Inferior parietal cortex (tissue), 1 donor: ENCODE measurements around the gene KIF5A.

Experiments used
- DNase-seq: peaks from one replicate; pipeline ENCODE4 v3.0.0-alpha.2; 2016; ENCODE audit errors: extremely low spot score

KIF5A gene

GRCh38 chr12:57520053-57520818, 29.6 kb upstream of the KIF5A start, which contains the start of gene DDIT3:
DDIT3 (minus strand) TSS chr12:57520514; CDS start chr12:57517406, 3,108 bp downstream.
- peak; percentile 98 for DNase-seq

GRCh38 chr12:57521525-57522010, 28.3 kb upstream of the KIF5A start:
- DNase-seq: peak; percentile 52

DNA sequence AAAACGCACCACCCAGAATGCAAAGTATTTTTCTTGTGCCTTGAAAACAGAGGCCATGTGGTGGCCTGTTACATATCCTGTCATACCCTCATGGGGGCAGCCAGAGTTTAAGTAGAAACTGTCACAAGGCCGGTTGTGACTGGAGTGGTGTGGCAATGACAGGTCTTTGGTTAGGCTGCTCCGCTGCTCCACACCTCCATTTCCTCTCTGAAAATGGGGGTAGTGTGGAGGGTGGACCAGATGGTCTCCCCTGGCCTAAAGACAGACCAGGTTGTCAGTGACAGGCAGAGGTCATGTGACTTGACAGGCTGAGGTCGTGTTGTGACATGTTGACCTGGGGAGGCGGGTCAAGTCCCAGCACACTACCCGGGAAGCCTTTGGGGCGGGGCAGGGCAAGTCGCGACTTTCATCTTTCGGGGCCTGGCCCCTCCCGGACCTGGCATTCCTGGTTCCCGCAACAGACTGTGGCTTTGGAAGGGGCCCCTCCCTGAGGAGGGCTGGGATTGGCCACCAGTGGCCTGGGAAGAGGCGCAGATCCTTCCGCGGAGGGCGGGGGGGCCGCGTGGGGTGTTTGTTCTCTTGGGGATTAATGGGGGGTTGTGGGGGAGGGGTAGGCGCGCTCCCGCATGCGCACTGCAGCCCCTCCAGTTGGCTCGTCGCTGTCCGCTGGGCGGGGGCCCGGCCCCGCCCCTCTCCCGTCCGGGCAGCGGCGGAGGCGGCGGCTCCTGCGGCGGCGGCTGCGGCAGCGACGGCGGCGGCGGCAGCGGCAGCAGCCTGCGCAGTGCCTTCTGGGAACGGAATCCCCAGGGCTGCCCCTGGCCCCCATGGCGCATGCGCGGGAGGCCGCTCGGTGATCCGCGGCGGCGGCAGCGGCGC, 27.6 kb upstream of the KIF5A start, which contains the start of gene MBD6:
Gene MBD6 (plus strand): TSS at position 814 of the 876 bp plus-strand sequence. CDS start 1,480 bp downstream, outside the sequence.
- peak; percentile 78 for DNase-seq

DNA sequence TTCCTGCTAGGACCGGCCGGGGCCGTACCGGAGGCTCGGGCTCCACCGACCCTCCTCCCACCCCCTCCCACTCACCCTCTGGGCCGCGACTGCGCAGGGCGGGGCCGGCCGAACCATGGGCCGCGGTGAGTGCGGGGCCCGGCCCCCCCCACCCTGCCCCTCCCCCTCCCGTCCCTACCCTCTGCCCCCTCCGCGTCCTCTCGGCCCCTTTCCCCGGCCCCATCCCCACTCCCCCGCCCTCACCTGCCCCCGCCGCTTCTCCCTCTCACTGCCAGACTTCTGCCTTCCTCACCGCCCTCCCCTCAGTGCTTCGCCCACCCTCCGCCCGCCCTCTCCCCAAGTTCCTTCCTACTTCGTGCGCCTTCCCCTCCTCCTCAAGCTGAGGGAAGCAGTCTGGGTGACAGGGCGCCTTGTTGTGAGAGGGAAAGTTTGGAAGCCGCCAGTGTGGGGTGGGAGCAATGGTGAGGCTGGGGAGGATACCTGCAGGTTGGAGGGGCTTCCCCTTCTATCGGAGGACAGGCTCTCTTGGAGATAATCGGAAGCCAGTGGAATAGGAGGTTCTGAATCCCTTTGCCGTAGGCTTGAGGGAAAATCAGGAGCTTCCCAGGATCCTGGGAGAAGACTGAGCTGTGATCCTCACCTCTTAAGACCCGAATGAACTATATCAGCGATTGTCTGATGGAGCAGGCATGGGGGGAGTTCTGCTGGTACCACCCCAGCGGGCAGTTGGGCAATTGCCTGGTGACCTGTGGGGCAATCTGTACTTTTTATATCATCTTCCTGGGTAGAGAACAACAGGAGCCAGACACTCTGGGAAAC, 26.7 kb upstream of the KIF5A start:
- DNase-seq: no peak

GRCh38 chr12:57523706-57524614, 25.9 kb upstream of the KIF5A start:
- peak; percentile 3 for DNase-seq

DNA sequence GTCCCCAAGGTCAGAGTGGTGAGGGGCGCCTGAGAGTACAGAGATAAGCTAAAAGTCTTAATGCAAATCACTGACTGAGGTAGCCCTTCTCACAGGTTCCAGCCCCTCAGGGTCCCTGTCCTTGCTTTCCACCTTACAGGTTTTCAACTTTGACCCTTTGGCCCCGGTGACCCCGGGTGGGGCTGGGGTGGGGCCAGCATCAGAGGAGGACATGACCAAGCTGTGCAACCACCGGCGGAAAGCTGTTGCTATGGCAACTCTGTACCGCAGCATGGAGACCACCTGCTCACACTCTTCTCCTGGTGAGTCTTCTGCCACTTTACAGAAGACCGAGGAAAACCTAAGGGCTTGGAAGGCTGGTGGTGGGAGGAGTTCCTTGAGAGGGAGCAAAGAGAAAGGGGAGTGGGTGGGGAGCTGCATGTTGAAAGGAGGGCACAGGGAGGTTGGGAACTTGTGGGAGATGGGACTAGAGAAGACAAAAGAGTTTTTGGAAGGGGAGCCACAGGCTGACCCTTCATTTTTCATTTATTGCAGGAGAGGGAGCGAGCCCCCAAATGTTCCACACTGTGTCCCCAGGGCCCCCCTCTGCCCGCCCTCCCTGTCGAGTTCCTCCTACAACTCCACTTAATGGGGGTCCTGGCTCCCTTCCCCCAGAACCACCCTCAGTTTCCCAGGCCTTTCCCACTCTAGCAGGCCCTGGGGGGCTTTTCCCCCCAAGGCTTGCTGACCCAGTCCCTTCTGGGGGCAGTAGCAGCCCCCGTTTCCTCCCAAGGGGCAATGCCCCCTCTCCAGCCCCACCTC, 24.8 kb upstream of the KIF5A start:
- no peak for DNase-seq

DNA sequence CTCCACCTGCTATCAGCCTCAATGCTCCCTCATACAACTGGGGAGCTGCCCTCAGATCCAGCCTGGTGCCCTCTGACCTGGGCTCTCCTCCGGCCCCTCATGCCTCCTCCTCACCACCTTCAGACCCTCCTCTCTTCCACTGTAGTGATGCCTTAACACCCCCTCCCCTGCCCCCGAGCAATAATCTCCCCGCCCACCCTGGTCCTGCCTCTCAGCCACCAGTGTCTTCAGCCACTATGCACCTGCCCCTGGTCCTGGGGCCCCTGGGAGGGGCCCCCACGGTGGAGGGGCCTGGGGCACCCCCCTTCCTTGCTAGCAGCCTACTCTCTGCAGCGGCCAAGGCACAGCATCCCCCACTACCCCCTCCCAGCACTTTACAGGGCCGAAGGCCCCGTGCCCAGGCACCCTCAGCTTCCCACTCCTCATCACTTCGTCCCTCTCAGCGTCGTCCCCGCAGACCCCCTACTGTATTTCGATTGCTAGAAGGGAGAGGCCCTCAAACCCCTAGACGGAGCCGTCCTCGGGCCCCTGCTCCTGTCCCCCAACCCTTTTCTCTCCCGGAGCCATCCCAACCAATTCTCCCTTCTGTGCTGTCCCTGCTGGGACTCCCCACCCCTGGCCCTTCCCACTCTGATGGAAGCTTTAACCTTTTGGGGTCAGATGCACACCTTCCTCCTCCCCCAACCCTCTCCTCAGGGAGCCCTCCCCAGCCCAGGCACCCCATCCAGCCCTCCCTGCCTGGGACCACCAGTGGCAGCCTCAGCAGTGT, 24.0 kb upstream of the KIF5A start:
- no peak for DNase-seq

- DNase-seq: no peak
Observed at GRCh38 chr12:57526477-57527126, 23.2 kb upstream of the KIF5A start.

DNA sequence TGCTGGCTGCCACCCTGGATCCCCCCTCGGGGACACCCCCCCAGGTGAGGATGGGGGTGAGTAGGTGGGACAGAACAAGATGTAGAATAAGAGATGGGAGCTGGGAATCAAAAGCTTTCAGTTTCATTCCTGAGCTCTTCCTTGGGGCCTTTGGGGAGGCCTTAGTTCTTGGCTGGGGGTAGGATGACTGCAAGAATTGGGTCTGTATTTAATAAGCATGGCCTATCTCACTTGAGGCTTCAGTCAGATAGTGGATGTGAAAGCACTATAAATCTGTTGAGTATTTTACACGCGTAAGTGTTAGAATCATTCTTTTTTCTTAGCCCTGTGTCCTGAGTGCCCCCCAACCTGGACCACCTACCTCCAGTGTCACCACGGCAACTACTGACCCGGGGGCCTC, 22.7 kb upstream of the KIF5A start:
- DNase-seq: no peak

DNA sequence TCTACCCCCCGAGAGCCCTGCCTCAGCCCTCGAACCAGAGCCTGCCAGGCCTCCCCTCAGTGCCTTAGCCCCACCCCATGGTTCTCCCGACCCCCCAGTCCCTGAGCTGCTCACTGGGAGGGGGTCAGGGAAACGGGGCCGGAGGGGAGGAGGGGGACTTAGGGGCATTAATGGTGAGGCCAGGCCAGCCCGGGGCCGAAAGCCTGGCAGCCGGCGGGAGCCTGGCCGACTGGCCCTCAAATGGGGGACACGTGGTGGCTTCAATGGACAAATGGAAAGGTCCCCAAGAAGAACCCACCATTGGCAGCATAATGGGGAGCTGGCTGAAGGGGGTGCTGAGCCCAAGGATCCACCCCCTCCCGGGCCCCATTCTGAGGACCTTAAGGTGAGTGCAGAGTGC, 21.7 kb upstream of the KIF5A start:
- no peak for DNase-seq

DNA sequence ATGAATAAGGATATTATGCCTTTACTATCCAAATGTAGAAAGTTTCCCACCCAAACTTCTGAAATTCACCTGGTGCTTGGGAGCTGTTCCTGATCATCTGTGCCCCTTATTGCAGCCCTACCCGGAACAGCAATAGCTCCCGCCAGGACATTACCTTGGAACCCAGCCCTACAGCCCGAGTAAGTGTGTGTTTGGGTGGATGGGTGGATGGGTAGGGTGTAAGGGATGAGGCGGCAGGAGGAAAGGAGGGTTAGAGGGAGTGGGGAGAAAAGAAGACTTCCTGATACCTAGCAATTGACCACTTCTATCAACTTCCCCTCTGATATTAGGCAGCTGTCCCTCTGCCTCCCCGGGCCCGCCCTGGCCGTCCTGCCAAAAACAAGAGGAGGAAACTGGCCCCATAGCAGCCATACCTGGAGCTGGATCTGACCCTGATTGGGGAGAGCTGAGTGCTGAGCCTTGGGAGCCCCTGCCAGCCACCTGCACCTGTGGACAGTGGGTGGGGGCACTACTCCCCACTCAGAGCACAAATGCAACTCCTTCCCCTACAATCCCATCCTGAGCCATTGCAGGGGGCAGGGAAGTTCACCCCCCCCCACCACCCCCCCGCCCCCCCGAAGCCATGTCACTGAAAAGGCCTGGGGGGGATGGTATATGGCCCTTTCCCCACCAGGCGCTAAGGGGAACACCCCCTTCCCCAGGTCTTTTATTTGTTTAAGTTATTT, 20.9 kb upstream of the KIF5A start:
- DNase-seq: no peak

GRCh38 chr12:57529831-57530230, 20.0 kb upstream of the KIF5A start:
- no peak for DNase-seq

GRCh38 chr12:57530396-57531142, 19.3 kb upstream of the KIF5A start:
- no peak for DNase-seq

- no peak for DNase-seq
Observed at GRCh38 chr12:57531836-57532235, 18.0 kb upstream of the KIF5A start.

- no peak for DNase-seq
Observed at GRCh38 chr12:57533108-57533507, 16.7 kb upstream of the KIF5A start.

DNA sequence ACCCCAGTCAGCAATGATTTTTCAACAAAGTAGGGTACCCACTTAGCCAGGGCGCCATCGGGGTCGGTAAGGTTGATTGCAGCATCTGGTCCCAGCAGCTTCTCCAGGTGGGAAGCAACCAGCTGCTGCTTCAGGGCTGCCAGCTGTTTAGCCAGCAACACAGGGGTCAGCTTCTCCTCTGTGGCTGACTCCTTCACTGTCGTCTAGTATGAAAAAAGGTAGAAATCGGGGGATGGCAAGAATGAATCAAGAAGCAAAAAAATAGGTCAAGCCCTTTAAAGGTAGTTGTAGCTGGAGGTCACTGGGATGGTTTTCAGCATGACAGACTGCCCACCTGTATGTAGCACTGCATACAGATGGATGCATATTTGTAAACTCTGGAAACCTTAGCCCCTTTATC, 15.6 kb upstream of the KIF5A start:
- DNase-seq: no peak

GRCh38 chr12:57534991-57535543, 14.8 kb upstream of the KIF5A start:
- no peak for DNase-seq
